Measurements from ENCODE around the gene NYAP1.
"Not testable (repeated sequence)": the region's sequence is repeated elsewhere in the genome, so short reads cannot be mapped to it uniquely, and the experiment has no call there.

- TF ChIP-seq CTCF, POLR2A (IDR thresholded peaks at IDR 0.05): not testable (repeated sequence)
Observed at GRCh38 chr7:100438731-100439130, 45.0 kb upstream of the NYAP1 start.
